Epithelial cell of esophagus (primary cell): ENCODE results near the gene DLL4.

Experiments
- DNase-seq: peaks from one replicate; pipeline ENCODE4 v3.0.0; 2010; ENCODE audit warnings: low read depth
- H3K4me3 ChIP-seq: 2 replicates; pipeline ENCODE4 v1.5.1; 2011; ENCODE audit warnings: mild to moderate bottlenecking, low read length, control low read depth
- TF ChIP-seq, protein P1 (sequence below): IDR thresholded peaks from 2 replicates; pipeline ENCODE4 v1.5.1; 2011; ENCODE audit warnings: low read depth, mild to moderate bottlenecking, low read length, control low read depth, inconsistent platforms; ENCODE audit not compliant: insufficient read depth; ENCODE audit errors: missing control alignments

The DLL4 gene

DNA sequence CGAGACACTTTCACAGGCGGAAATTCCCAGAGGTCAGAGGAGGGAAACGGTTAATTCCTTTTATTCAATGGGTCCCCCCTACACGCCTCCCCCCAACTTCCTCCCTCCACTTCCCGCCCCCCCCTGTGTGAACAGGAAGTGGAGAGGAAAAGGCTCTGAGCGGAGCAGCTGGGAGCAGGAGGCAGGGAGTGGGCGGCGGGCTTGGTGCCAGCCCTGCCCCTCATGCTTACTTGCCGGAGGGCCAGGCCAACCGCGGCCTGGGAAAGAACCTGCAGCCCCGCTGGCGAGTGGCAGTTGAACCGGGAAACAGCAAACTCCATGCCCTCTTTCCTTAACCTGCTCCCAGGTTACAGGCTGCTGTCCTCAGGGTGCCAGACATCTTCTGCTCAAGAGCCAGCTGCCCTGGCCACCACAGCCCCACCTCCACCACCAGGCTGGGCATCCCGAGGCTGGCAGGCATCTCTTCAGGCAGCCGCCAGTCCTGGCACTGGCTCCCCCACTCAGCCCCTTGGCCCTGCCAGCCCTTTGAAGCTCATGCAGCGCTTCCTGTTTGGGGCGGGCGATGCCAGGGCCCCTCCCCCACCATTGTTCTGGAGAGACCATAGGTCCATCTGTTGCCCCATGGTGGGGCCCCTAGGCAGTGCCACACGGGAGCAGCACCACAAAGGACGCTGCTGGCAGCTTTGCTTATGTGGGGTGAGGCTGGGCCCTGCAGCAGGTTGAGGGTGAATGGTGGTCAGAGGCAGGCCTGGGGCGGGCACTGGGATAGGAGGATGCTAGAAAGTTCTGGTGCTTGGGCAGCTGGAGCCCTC lies 21.9 kb upstream of the DLL4 start:
- no peak for DNase-seq
- TF ChIP-seq, protein P1, sequence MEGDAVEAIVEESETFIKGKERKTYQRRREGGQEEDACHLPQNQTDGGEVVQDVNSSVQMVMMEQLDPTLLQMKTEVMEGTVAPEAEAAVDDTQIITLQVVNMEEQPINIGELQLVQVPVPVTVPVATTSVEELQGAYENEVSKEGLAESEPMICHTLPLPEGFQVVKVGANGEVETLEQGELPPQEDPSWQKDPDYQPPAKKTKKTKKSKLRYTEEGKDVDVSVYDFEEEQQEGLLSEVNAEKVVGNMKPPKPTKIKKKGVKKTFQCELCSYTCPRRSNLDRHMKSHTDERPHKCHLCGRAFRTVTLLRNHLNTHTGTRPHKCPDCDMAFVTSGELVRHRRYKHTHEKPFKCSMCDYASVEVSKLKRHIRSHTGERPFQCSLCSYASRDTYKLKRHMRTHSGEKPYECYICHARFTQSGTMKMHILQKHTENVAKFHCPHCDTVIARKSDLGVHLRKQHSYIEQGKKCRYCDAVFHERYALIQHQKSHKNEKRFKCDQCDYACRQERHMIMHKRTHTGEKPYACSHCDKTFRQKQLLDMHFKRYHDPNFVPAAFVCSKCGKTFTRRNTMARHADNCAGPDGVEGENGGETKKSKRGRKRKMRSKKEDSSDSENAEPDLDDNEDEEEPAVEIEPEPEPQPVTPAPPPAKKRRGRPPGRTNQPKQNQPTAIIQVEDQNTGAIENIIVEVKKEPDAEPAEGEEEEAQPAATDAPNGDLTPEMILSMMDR, result no peak
- peak overlapping the region; percentile 15 for H3K4me3 ChIP-seq

DNA sequence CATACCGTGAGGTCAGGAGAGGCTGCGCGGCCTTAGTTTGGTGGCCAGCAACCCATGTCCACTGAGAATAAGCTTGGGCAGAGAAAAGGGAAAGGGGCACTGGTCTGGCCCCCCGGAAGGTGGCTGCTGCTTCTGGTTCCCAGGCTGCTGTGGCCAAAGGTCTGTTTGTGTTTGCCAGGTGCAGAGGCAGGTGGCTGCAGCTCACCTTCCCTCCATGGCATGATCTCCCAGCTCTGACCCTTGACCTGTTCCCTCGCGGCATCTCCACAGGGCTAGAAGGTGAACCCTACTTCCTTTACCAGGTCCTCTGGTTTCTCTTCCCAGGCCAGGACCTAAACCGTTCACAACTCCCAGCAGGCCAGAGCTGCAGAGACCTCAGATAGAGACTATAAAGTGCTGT lies 21.0 kb upstream of the DLL4 start:
- no peak for DNase-seq
- no peak overlapping the region for H3K4me3 ChIP-seq
- TF ChIP-seq, protein P1, result no peak

DNA sequence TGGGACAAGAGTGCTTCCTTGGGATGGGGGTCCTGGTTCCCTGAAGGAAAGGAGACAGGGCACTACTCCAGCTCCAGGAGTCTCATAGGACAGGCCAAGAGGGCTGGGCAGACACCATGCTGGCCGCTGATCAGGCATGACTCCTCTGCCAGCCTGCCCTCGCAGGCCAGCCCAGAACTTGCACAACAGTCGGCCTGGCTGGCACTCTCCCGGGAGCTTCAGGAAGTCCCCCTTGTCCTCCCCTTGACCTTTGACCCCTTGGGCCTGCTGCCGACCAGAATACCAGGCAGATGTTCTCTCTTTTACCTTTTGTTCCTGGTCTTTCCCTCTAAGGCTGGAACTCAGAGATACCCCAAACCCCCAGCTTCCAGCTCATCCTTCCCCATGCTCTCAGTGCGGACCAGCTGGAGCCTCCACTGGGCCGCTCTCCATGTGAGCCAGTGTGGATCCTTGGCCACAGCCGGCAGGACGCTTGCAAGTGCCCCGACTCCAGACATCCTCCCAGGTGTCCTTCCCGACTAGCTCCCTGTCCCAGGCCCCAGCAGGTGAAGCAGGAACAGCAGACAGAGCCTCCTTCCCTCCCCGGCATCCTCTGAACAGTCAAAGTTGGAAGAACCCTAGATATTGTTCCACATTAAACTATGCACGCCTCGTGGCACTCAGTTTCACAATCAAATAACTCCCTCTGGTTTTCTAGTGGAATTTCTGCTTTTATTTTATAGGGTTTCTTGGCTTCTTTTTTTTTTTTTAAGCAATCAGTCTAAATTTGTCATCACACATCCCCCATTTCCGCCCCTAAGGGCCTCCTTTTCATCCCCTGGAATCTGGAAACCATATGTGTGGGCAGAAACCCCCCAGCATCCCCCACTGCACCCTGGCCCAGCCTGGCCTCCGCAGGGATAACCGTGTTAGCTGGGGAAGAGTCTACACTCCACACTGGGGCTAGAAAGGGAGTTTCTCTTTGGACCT lies 19.2 kb upstream of the DLL4 start:
- H3K4me3 ChIP-seq, result no peak overlapping the region
- TF ChIP-seq, protein P1, result no peak
- DNase-seq, result no peak

DNA sequence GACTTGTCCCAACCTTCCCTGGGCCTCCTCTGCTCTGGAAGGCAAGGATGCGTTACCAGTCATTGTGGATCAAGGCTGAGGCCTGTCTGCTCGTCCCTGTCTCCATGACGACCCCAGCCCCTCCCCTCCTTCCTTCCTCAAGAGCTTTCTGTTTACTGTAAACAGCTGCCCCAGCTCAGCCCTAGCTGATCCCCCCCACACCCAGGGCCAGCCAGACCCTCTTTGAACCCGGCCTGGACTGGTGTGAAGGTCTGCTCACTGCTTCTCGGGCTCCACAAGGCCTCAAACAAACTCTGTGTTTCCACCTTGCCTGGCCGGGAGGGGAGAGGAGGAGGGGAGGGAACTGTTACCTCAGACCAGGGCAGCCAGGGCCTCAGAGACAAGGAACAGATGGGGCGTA lies 18.0 kb upstream of the DLL4 start:
- H3K4me3 ChIP-seq, result no peak overlapping the region
- TF ChIP-seq, protein P1, result no peak

DNA sequence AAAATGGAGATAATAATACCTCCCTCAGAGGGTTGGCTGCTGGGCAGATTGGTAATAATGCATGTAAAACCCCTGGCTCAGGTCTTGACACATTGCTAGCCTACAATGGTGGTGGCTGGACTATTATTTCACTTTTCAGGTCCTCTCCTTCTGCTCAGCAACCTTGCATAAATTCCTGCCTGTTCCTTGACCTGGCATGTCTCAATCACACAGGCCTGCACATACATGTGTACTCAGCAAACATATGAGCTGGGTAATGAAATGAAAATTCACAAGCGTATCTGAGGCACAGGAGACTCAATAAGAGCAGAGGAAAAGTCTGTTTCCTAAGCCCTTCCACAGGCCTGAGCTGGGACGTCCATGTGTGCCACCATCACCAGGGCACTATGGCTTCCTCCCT lies 17.4 kb upstream of the DLL4 start:
- DNase-seq, result no peak
- no peak overlapping the region for H3K4me3 ChIP-seq
- TF ChIP-seq, protein P1, result no peak

More for the DNA sequence above, 18.0 kb upstream of the DLL4 start:
- DNase-seq, result no peak

DNA sequence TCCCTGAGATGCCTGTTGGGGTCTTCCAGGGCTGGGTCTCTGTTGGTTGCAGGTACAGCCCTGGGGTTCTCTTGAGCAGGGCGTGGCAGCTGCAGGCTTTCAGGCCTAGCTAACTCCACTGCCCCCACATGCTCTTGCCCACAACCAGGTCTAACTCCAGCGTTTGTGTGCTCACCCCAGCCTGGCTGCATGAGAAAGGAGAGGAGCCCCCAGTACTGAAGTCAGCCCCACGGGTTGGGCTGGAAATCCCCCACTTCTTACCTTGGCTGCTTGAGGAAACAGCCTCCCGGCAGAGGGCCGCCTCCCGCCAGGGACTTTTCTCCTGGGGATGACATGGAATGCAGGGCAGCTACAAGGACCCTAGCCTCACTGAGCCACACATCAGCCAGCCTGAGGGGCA lies 16.7 kb upstream of the DLL4 start:
- TF ChIP-seq, protein P1, result no peak
- DNase-seq, result no peak
- no peak overlapping the region for H3K4me3 ChIP-seq
